ENCODE results near the gene TEAD1.

Gene TEAD1

GRCh38 chr11:12834630-12835029, 160.4 kb downstream of the TEAD1 start:
- no peak for DNase-seq (ENCODE audit: low spot score)

- DNase-seq (ENCODE audit: low spot score), result no peak
These were observed 161.1 kb downstream of the TEAD1 start for GRCh38 chr11:12835286-12835685.

GRCh38 chr11:12838463-12839123, 164.4 kb downstream of the TEAD1 start:
- DNase-seq (ENCODE audit: low spot score), result no peak

- no peak for DNase-seq (ENCODE audit: low spot score)
These were observed 166.8 kb downstream of the TEAD1 start for GRCh38 chr11:12840871-12841660.

- DNase-seq (ENCODE audit: low spot score), result peak; percentile 46
These were observed 167.9 kb downstream of the TEAD1 start for GRCh38 chr11:12841946-12842630.

GRCh38 chr11:12842933-12843636, 168.9 kb downstream of the TEAD1 start:
- DNase-seq (ENCODE audit: low spot score), result no peak

GRCh38 chr11:12845163-12845562, 170.9 kb downstream of the TEAD1 start:
- no peak for DNase-seq (ENCODE audit: low spot score)

GRCh38 chr11:12845739-12846358, 171.6 kb downstream of the TEAD1 start:
- peak; percentile 25 for DNase-seq (ENCODE audit: low spot score)

GRCh38 chr11:12846786-12847615, 172.8 kb downstream of the TEAD1 start:
- DNase-seq (ENCODE audit: low spot score), result no peak

GRCh38 chr11:12848413-12848812, 174.2 kb downstream of the TEAD1 start:
- DNase-seq (ENCODE audit: low spot score), result no peak

GRCh38 chr11:12853325-12853651, 179.1 kb downstream of the TEAD1 start:
- no peak for DNase-seq (ENCODE audit: low spot score)

GRCh38 chr11:12853652-12854296, 179.6 kb downstream of the TEAD1 start:
- no peak for DNase-seq (ENCODE audit: low spot score)

GRCh38 chr11:12854297-12854661, 180.1 kb downstream of the TEAD1 start:
- DNase-seq (ENCODE audit: low spot score), result no peak

- DNase-seq (ENCODE audit: low spot score), result no peak
These were observed 180.6 kb downstream of the TEAD1 start for GRCh38 chr11:12854829-12855228.

- DNase-seq (ENCODE audit: low spot score), result no peak
These were observed 182.1 kb downstream of the TEAD1 start for GRCh38 chr11:12856338-12856737.

- DNase-seq (ENCODE audit: low spot score), result no peak
These were observed 183.4 kb downstream of the TEAD1 start for GRCh38 chr11:12857572-12857971.

GRCh38 chr11:12859872-12860657, 185.8 kb downstream of the TEAD1 start:
- no peak for DNase-seq (ENCODE audit: low spot score)

GRCh38 chr11:12860827-12861226, 186.6 kb downstream of the TEAD1 start:
- DNase-seq (ENCODE audit: low spot score), result no peak

GRCh38 chr11:12862696-12863469, 188.7 kb downstream of the TEAD1 start:
- DNase-seq (ENCODE audit: low spot score), result peak; percentile 79
